KMS-11 (cell line): ENCODE data around the gene TRMT11.

Source experiments
- H2AFZ ChIP-seq: fragments of 200-600 bp; sonication (generic); 2 replicates; pipeline ENCODE4 v1.6.1; 2016; ENCODE audit warnings: antibody characterized with exemption, mixed run types, low read depth
- H3K27ac ChIP-seq: fragments of 200-600 bp; sonication (generic); 2 replicates; pipeline ENCODE4 v1.6.1; 2016; ENCODE audit warnings: mild to moderate bottlenecking, mixed run types
- H3K27me3 ChIP-seq: fragments of 200-600 bp; sonication (generic); 2 replicates; pipeline ENCODE4 v1.6.1; 2017; ENCODE audit warnings: mild to moderate bottlenecking, low read depth, mixed run types, moderate library complexity; ENCODE audit not compliant: insufficient read depth
- H3K36me3 ChIP-seq: fragments of 200-600 bp; sonication (generic); 2 replicates; pipeline ENCODE4 v1.6.1; 2017; ENCODE audit warnings: mild to moderate bottlenecking, mixed run types; ENCODE audit not compliant: insufficient read depth
- H3K4me1 ChIP-seq: fragments of 200-600 bp; sonication (generic); 2 replicates; pipeline ENCODE4 v1.6.1; 2016; ENCODE audit warnings: mild to moderate bottlenecking, low read depth, mixed run types; ENCODE audit not compliant: poor library complexity, severe bottlenecking
- H3K4me2 ChIP-seq: fragments of 200-600 bp; sonication (generic); 2 replicates; pipeline ENCODE4 v1.7.0; 2016; ENCODE audit warnings: mild to moderate bottlenecking, mixed run types
- H3K4me3 ChIP-seq: fragments of 200-600 bp; sonication (generic); IDR thresholded peaks from 2 replicates; pipeline ENCODE4 v1.6.1; 2017; ENCODE audit warnings: low read depth, low read length, mixed read lengths; ENCODE audit not compliant: insufficient read depth
- H3K79me2 ChIP-seq: fragments of 200-600 bp; sonication (generic); 2 replicates; pipeline ENCODE4 v1.6.1; 2016; ENCODE audit warnings: low read depth, mixed run types; ENCODE audit not compliant: insufficient read depth
- H3K9ac ChIP-seq: fragments of 200-600 bp; sonication (generic); 2 replicates; pipeline ENCODE4 v1.6.1; 2016; ENCODE audit warnings: mild to moderate bottlenecking, mixed run types
- H4K20me1 ChIP-seq: fragments of 200-600 bp; sonication (generic); 2 replicates; pipeline ENCODE4 v1.6.1; 2016; ENCODE audit warnings: mild to moderate bottlenecking, mixed run types; ENCODE audit not compliant: insufficient read depth
- CTCF ChIP-seq: fragments of 200-600 bp; sonication (generic); conservative IDR thresholded peaks from 2 replicates; pipeline ENCODE4 v1.6.1; 2017; ENCODE audit warnings: low read depth, mild to moderate bottlenecking, antibody characterized with exemption, low read length, moderate library complexity, mixed read lengths

TRMT11 gene

GRCh38 chr6:126083875-126084274 is 97.5 kb downstream of the TRMT11 start:
- H4K20me1 ChIP-seq = no peaks in the 10 kb centered on the region
- no peak overlapping the region for H3K4me3 ChIP-seq
- H3K27me3 ChIP-seq = no peaks in the 10 kb centered on the region
- H3K4me2 ChIP-seq = no peak overlapping the region
- TF ChIP-seq CTCF = no peak
- H2AFZ ChIP-seq = no peak overlapping the region
- H3K4me1 ChIP-seq = no peaks in the 10 kb centered on the region
- H3K36me3 ChIP-seq = no peaks in the 10 kb centered on the region
- H3K9ac ChIP-seq = no peak overlapping the region
- H3K79me2 ChIP-seq = no peaks in the 10 kb centered on the region
- no peak overlapping the region for H3K27ac ChIP-seq

GRCh38 chr6:126086560-126086959 is 100.2 kb downstream of the TRMT11 start:
- Histone ChIP-seq H3K79me2 (no peaks in the 10 kb centered on the region), H4K20me1 (no peaks in the 10 kb centered on the region), H3K4me3 (no peak overlapping the region), H3K27ac (no peak overlapping the region), H3K4me1 (no peaks in the 10 kb centered on the region), H3K4me2 (no peak overlapping the region), H3K27me3 (no peaks in the 10 kb centered on the region), H3K36me3 (no peaks in the 10 kb centered on the region), H2AFZ (no peak overlapping the region), H3K9ac (no peak overlapping the region)
- no peak for TF ChIP-seq CTCF
